GM18870 (cell line): ENCODE data around the gene CREB3L1.

Experiments
- ATAC-seq: cut with Tn5 transposase; IDR thresholded peaks from one replicate; pipeline ENCODE4 v1.9.1; 2021; ENCODE audit warnings: moderate library complexity; ENCODE audit not compliant: unreplicated experiment

CREB3L1 gene

GRCh38 chr11:46277622-46278386, at the start of gene CREB3L1:
Gene CREB3L1, plus strand, starts transcription at chr11:46277662. Its CDS starts 450 bp downstream, at chr11:46278112.
- ATAC-seq: no peak

- ATAC-seq: no peak
Observed at GRCh38 chr11:46229230-46229629, 48.2 kb upstream of the CREB3L1 start.

GRCh38 chr11:46234311-46234710, 43.2 kb upstream of the CREB3L1 start:
- ATAC-seq: no peak

GRCh38 chr11:46235777-46236688, 41.4 kb upstream of the CREB3L1 start:
- ATAC-seq: no peak

GRCh38 chr11:46236918-46237247, 40.6 kb upstream of the CREB3L1 start:
- no peak for ATAC-seq

- ATAC-seq: no peak
Observed at GRCh38 chr11:46237248-46238077, 40.0 kb upstream of the CREB3L1 start.

- no peak for ATAC-seq
Observed at GRCh38 chr11:46238078-46238966, 39.1 kb upstream of the CREB3L1 start.

- ATAC-seq: peak; percentile 44
Observed at GRCh38 chr11:46238967-46239800, 38.3 kb upstream of the CREB3L1 start.

GRCh38 chr11:46239801-46240061, 37.7 kb upstream of the CREB3L1 start:
- ATAC-seq: no peak

GRCh38 chr11:46240371-46240770, 37.1 kb upstream of the CREB3L1 start:
- no peak for ATAC-seq

- ATAC-seq: no peak
Observed at GRCh38 chr11:46240861-46241260, 36.6 kb upstream of the CREB3L1 start.

GRCh38 chr11:46242041-46242951, 35.2 kb upstream of the CREB3L1 start:
- ATAC-seq: no peak

GRCh38 chr11:46242952-46243795, 34.3 kb upstream of the CREB3L1 start:
- no peak for ATAC-seq

GRCh38 chr11:46243796-46244109, 33.7 kb upstream of the CREB3L1 start:
- ATAC-seq: no peak

- ATAC-seq: no peak
Observed at GRCh38 chr11:46246521-46246920, 30.9 kb upstream of the CREB3L1 start.

GRCh38 chr11:46247090-46247489, 30.4 kb upstream of the CREB3L1 start:
- ATAC-seq: no peak

- ATAC-seq: no peak
Observed at GRCh38 chr11:46247659-46248058, 29.8 kb upstream of the CREB3L1 start.
